HTERT RPE-1 (cell line): ENCODE measurements around the gene SPNS1.
"Not testable (repeated sequence)": the region's sequence is repeated elsewhere in the genome, so short reads cannot be mapped to it uniquely, and the experiment has no call there.

ENCODE experiments used
- in situ Hi-C: fragments of 300-500 bp; cut with MboI; formaldehyde crosslinking; loops from 4 replicates; pipeline ENCODE4 v1.14.3; 2020; ENCODE audit warnings: low sequenced_read_pairs

The SPNS1 gene

DNA sequence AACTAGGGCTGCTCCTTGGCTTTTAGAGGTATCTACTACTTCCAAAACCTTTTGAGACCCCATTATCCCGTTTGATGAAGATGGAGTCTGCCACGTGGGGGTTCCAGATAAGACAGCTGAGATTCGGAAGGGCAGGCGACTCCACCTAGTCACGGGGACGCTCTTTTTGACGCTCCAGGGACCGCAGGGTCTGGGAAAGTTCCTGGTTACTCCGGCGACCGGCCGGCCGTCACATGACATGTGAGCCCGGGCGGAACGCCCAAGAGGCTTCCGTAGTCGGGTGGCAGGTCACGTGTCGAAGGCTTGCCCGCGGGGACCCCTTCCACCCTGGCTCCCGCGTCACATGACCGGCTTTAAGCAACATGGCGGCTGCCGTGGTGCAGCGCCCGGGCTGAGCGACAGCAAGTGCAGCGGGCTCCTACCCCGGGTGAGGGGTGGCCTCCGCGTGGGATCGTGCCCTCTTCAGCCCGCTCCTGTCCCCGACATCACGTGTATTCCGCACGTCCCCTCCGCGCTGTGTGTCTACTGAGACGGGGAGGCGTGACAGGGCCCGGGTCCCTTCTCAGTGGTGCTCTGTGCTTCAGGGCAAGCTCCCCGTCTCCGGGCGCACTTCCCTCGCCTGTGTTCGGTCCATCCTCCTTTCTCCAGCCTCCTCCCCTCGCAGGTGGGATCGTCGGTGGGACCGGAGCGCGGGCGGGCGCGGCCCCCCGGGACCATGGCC lies at the start of gene SPNS1:
Gene SPNS1 (plus strand): TSS at position 342 of the 721 bp plus-strand sequence. CDS start 374 bp downstream, at position 716.
- in situ Hi-C loops = no loop called here

- in situ Hi-C loops = no loop called here
Observed at GRCh38 chr16:28925386-28926228, 49.0 kb upstream of the SPNS1 start.

GRCh38 chr16:28926284-28926683 lies 48.3 kb upstream of the SPNS1 start:
- in situ Hi-C loops = not testable (repeated sequence)

DNA sequence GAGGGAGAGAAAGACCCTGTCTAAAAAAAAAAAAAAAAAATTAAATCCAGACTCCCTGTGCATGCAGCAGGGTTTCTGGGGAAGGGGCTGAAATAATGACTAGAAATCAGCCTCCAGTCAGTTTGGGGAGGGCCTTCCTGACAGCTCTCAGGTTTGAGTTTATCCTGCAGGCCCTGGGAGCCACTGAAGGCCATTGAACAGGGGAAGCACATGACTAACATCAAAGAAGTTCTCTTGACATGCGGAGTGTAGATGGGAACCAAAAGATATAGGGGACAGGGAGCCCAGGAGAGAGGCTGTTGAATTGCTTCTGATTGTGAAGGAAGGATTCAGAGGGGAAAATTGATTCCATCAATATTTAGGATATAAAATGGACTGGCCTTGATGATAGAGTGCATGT lies 46.8 kb upstream of the SPNS1 start:
- in situ Hi-C loops = no loop called here

GRCh38 chr16:28930203-28930602 lies 44.4 kb upstream of the SPNS1 start:
- in situ Hi-C loops = no loop called here

- in situ Hi-C loops = no loop called here
Observed at GRCh38 chr16:28930652-28931051, 43.9 kb upstream of the SPNS1 start.

DNA sequence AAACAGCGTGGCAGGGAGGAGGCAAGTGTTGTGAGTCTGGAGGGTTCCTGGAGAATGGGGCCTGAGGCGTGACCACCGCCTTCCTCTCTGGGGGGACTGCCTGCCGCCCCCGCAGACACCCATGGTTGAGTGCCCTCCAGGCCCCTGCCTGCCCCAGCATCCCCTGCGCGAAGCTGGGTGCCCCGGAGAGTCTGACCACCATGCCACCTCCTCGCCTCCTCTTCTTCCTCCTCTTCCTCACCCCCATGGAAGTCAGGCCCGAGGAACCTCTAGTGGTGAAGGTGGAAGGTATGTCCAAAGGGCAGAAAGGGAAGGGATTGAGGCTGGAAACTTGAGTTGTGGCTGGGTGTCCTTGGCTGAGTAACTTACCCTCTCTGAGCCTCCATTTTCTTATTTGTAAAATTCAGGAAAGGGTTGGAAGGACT lies 42.8 kb upstream of the SPNS1 start, which contains the start of gene CD19:
Gene CD19 (plus strand): TSS at position 171 of the 425 bp plus-strand sequence. CDS start 30 bp downstream, at position 201.
- in situ Hi-C loops = no loop called here

DNA sequence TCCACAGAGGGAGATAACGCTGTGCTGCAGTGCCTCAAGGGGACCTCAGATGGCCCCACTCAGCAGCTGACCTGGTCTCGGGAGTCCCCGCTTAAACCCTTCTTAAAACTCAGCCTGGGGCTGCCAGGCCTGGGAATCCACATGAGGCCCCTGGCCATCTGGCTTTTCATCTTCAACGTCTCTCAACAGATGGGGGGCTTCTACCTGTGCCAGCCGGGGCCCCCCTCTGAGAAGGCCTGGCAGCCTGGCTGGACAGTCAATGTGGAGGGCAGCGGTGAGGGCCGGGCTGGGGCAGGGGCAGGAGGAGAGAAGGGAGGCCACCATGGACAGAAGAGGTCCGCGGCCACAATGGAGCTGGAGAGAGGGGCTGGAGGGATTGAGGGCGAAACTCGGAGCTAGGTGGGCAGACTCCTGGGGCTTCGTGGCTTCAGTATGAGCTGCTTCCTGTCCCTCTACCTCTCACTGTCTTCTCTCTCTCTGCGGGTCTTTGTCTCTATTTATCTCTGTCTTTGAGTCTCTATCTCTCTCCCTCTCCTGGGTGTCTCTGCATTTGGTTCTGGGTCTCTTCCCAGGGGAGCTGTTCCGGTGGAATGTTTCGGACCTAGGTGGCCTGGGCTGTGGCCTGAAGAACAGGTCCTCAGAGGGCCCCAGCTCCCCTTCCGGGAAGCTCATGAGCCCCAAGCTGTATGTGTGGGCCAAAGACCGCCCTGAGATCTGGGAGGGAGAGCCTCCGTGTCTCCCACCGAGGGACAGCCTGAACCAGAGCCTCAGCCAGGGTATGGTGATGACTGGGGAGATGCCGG lies 42.0 kb upstream of the SPNS1 start:
- in situ Hi-C loops = no loop called here

- in situ Hi-C loops = no loop called here
Observed at GRCh38 chr16:28933171-28933570, 41.4 kb upstream of the SPNS1 start.

DNA sequence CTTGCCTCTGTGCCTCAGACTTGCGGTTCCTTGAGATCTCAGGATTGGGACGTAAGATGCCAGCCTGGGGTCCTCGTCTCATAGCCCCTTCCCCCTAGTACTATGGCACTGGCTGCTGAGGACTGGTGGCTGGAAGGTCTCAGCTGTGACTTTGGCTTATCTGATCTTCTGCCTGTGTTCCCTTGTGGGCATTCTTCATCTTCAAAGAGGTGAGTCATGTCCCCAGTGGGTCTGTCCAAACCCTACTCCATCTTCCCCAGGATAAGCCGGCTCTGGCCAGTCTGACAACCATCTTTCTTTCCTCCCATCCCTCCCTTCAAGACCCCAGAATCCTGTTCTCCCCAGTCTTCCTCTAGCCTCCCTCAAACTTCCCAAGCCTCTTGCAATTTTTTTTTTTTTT lies 39.2 kb upstream of the SPNS1 start:
- in situ Hi-C loops = no loop called here

- in situ Hi-C loops = no loop called here
Observed at GRCh38 chr16:28935924-28936783, 38.4 kb upstream of the SPNS1 start.

GRCh38 chr16:28936784-28937155 lies 37.8 kb upstream of the SPNS1 start:
- in situ Hi-C loops = no loop called here

GRCh38 chr16:28937222-28937876 lies 37.2 kb upstream of the SPNS1 start:
- in situ Hi-C loops = no loop called here

DNA sequence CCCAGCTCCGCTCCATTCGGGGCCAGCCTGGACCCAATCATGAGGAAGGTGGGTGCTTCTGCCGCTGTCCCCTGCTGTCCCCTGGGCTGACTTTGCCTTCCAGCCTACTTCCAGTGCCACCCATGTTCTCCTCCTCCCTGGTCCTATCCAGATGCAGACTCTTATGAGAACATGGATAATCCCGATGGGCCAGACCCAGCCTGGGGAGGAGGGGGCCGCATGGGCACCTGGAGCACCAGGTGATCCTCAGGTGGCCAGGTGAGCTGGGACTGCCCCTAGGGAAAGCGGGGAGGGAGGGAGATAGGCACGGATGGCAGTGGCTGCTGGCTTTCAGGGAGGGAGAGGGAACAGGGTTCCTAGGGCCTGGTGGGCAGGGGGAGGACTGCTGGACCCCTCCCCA lies 35.9 kb upstream of the SPNS1 start:
- in situ Hi-C loops = no loop called here

- in situ Hi-C loops = not testable (repeated sequence)
Observed at GRCh38 chr16:28939825-28940224, 34.8 kb upstream of the SPNS1 start.

DNA sequence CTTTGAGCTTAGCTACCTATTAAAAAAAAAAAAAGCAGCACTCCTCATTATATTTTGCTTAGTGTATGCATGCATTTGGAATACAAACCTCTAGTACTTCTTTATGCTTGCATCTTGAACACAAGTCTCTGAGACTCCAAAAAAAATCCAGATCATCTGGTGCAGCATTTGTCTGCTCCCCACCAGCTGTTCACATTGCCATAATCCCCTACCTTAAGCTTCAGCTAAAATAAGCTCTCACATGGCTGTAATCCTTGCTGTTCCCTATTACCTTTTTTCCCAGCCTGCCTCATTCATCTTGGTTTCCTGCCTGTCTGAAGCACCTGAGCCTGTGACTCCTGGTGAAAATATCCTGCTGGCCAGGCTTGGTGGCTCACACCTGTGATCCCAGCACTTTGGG lies 31.3 kb upstream of the SPNS1 start:
- in situ Hi-C loops = no loop called here

- in situ Hi-C loops = no loop called here
Observed at GRCh38 chr16:28946681-28947080, 27.9 kb upstream of the SPNS1 start.

DNA sequence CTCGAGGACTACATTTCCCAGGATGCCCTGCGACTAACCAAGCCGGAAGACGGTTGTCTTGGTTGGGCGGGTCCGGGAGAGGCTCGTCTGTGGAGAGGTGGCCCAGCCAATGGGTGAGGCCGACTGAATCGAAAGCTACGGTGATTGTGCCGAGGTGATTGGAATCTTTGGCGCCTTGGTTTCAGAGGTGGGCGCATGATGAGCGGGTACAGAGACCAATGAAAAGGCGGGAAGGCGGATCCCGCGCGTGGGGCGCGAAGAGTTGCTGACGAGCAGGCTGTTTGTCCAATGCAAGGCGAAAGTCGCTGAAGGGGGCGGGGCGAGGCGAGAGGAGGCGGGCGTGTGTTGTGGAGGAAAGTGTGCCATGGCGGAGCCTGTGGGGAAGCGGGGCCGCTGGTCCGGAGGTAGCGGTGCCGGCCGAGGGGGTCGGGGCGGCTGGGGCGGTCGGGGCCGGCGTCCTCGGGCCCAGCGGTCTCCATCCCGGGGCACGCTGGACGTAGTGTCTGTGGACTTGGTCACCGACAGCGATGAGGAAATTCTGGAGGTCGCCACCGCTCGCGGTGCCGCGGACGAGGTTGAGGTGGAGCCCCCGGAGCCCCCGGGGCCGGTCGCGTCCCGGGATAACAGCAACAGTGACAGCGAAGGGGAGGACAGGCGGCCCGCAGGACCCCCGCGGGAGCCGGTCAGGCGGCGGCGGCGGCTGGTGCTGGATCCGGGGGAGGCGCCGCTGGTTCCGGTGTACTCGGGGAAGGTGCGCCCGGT lies 23.7 kb upstream of the SPNS1 start, which contains the start of gene NFATC2IP:
Gene NFATC2IP (plus strand): TSS at position 290 of the 762 bp plus-strand sequence. CDS start 75 bp downstream, at position 365.
- in situ Hi-C loops = no loop called here

- in situ Hi-C loops = no loop called here
Observed at GRCh38 chr16:28951410-28951943, 23.1 kb upstream of the SPNS1 start.
